Liver (tissue), 9 donors: ENCODE data around the gene ATP6V1A. TPM values are rescaled to one million over a fixed set of nuclear protein-coding genes. Genes with fewer than 3 reads are reported as not detected.

Experiments used
- DNase-seq: peaks from one replicate; pipeline ENCODE4 v3.0.0-alpha.2; 2017; ENCODE audit warnings: low spot score
- H3K27ac ChIP-seq, 2 donors: one replicate each; pipeline ENCODE4 v1.7.0; 2013; ENCODE audit warnings: inconsistent platforms in 2 of 2, low read length in 2 of 2, control low read depth in 1 of 2, low read depth in 1 of 2, mild to moderate bottlenecking in 1 of 2
- H3K27me3 ChIP-seq, 4 donors: one replicate each; pipeline versions ENCODE4 v1.6.1 to v1.7.0; 2013; ENCODE audit warnings: low read length in 3 of 4, inconsistent platforms in 1 of 4, mild to moderate bottlenecking in 1 of 4, moderate library complexity in 1 of 4; ENCODE audit not compliant: control insufficient read depth in 4 of 4, insufficient read depth in 4 of 4
- H3K36me3 ChIP-seq, 4 donors: one replicate each; pipeline versions ENCODE4 v1.6.1 to v1.7.0; 2013; ENCODE audit warnings: low read length in 3 of 4, mild to moderate bottlenecking in 3 of 4, low read depth in 1 of 4, moderate library complexity in 1 of 4; ENCODE audit not compliant: control insufficient read depth in 4 of 4, insufficient read depth in 3 of 4
- H3K4me1 ChIP-seq, 4 donors: one replicate each; pipeline versions ENCODE4 v1.6.1 to v1.7.0; 2013; ENCODE audit warnings: low read length in 3 of 4, mild to moderate bottlenecking in 3 of 4, moderate library complexity in 1 of 4; ENCODE audit not compliant: control insufficient read depth in 4 of 4, insufficient read depth in 4 of 4
- H3K4me3 ChIP-seq, 3 donors: one replicate each; pipeline versions ENCODE4 v1.6.1 to v1.7.0; 2013; ENCODE audit warnings: low read length in 3 of 3, control low read depth in 1 of 3, low read depth in 1 of 3, mild to moderate bottlenecking in 1 of 3
- H3K9ac ChIP-seq, 2 donors: one replicate each; pipeline ENCODE4 v1.7.0; 2013; ENCODE audit warnings: low read length in 2 of 2, mild to moderate bottlenecking in 2 of 2, moderate library complexity in 2 of 2, control low read depth in 1 of 2, low read depth in 1 of 2
- H3K9me3 ChIP-seq, 4 donors: one replicate each; pipeline versions ENCODE4 v1.6.1 to v1.7.0; 2013; ENCODE audit warnings: low read length in 3 of 4; ENCODE audit not compliant: control insufficient read depth in 4 of 4
- EGR1 ChIP-seq, 2 donors: IDR thresholded peaks; 2 replicates each; pipeline ENCODE4 v1.6.1; 2016 to 2018; ENCODE audit warnings: antibody characterized with exemption in 2 of 2, low read depth in 2 of 2
- FOXA1 ChIP-seq: IDR thresholded peaks from 2 replicates; pipeline ENCODE4 v1.6.1; 2016; ENCODE audit warnings: antibody characterized with exemption
- FOXA2 ChIP-seq: IDR thresholded peaks from 2 replicates; pipeline ENCODE4 v1.6.1; 2016; ENCODE audit warnings: antibody characterized with exemption
- GABPA ChIP-seq, 2 donors: IDR thresholded peaks in 1 of 2; conservative IDR thresholded peaks in 1 of 2; 2 replicates each; pipeline ENCODE4 v1.6.1; 2016; ENCODE audit warnings: antibody characterized with exemption in 2 of 2, mild to moderate bottlenecking in 1 of 2, moderate library complexity in 1 of 2
- HNF4A ChIP-seq, 2 donors: conservative IDR thresholded peaks; 2 replicates each; pipeline ENCODE4 v1.6.1; 2016; ENCODE audit warnings: antibody characterized with exemption in 2 of 2, mild to moderate bottlenecking in 2 of 2
- HNF4G ChIP-seq: IDR thresholded peaks from 2 replicates; pipeline ENCODE4 v1.6.1; 2016; ENCODE audit warnings: antibody characterized with exemption
- JUND ChIP-seq, 2 donors: IDR thresholded peaks; 2 replicates each; pipeline ENCODE4 v1.6.1; 2016; ENCODE audit warnings: antibody characterized with exemption in 2 of 2
- NR2F2 ChIP-seq: IDR thresholded peaks from 2 replicates; pipeline ENCODE4 v1.6.1; 2016; ENCODE audit warnings: antibody characterized with exemption
- RAD21 ChIP-seq, 2 donors: IDR thresholded peaks; 2 replicates each; pipeline ENCODE4 v1.6.1; 2016; ENCODE audit warnings: antibody characterized with exemption in 2 of 2, mild to moderate bottlenecking in 2 of 2
- RXRA ChIP-seq, 2 donors: IDR thresholded peaks; 2 replicates each; pipeline ENCODE4 v1.6.1; 2017 to 2018; ENCODE audit warnings: antibody characterized with exemption in 2 of 2, mild to moderate bottlenecking in 1 of 2
- SP1 ChIP-seq: IDR thresholded peaks from 2 replicates; pipeline ENCODE4 v1.6.1; 2018; ENCODE audit warnings: antibody characterized with exemption, mild to moderate bottlenecking
- TAF1 ChIP-seq: conservative IDR thresholded peaks from 2 replicates; pipeline ENCODE4 v1.6.1; 2016; ENCODE audit warnings: antibody characterized with exemption, mild to moderate bottlenecking
- YY1 ChIP-seq: IDR thresholded peaks from 2 replicates; pipeline ENCODE4 v1.6.1; 2016; ENCODE audit warnings: antibody characterized with exemption, mild to moderate bottlenecking
- WGBS: extraction: QIAGEN DNeasy Blood & Tissue Kit; methylation state at CpG from one replicate; pipeline ENCODE4 v1.1.7; 2013; 5-methylcytosine and 5-hydroxymethylcytosine counted together
- polyA plus RNA-seq, 2 donors: library from polyadenylated mRNA; stranded (reverse) in 1 of 2; unstranded in 1 of 2; fragments of 200-250 nt in 1 of 2; fragments of >200 nt in 1 of 2; fragmentation: Nextera tagmentation in 1 of 2; extraction: Ambion mirVana in 1 of 2; gene quantifications; one replicate each; pipeline versions ENCODE4 v1.2.1 to v1.2.3, GENCODE V29; 2013 to 2015
- total RNA-seq, 2 donors: library from RNA; depleted of rRNA; stranded (reverse); fragments of >200 nt; gene quantifications; one replicate each; pipeline ENCODE4 v1.2.3, GENCODE V29; 2014
- TF ChIP-seq, protein P1 (sequence below): fragments of 150-350 bp; IDR thresholded peaks from 2 replicates; pipeline ENCODE4 v1.5.1; 2017; ENCODE audit warnings: improper control_type of control experiment, low read depth, low read length; ENCODE audit not compliant: missing input control
- TF ChIP-seq, protein P2 (sequence below): IDR thresholded peaks from 2 replicates; pipeline ENCODE4 v1.6.1; 2016; ENCODE audit warnings: antibody characterized with exemption
- TF ChIP-seq, protein P3 (sequence below): IDR thresholded peaks from 2 replicates; pipeline ENCODE4 v1.6.1; 2016; ENCODE audit warnings: antibody characterized with exemption
- TF ChIP-seq, protein P4 (sequence below): IDR thresholded peaks from 2 replicates; pipeline ENCODE4 v1.6.1; 2016; ENCODE audit warnings: antibody characterized with exemption, mild to moderate bottlenecking
- TF ChIP-seq, protein P5 (sequence below): IDR thresholded peaks from 2 replicates; pipeline ENCODE4 v1.6.1; 2016; ENCODE audit warnings: antibody characterized with exemption
- donor health status: healthy.
- donor health status: healthy.
- donor health status: healthy.
- donor health status: healthy.
- donor health status: healthy.

Gene ATP6V1A
- total and polyA plus RNA-seq, 4 donors: 15.2 to 53.2 (median 42.7) TPM

DNA sequence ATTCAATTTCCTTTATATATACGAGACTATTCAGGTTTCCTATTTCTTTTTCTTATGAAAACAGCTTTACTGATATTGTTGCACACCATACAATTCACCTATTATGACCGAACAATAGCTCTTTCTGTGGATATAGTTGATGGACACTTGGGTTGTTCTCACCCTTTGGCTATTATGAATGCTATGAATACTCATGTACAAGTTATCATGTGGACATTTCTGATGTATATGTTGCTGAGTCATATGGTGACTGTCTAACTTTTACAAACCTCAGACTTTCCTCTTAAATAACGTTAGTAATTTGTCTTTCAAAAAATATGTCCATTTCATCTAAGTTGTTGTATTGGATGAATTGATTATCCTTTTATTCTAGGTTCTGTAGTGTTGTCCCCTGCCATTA lies 34.7 kb upstream of the ATP6V1A start (continued):
- TF ChIP-seq, protein P1, sequence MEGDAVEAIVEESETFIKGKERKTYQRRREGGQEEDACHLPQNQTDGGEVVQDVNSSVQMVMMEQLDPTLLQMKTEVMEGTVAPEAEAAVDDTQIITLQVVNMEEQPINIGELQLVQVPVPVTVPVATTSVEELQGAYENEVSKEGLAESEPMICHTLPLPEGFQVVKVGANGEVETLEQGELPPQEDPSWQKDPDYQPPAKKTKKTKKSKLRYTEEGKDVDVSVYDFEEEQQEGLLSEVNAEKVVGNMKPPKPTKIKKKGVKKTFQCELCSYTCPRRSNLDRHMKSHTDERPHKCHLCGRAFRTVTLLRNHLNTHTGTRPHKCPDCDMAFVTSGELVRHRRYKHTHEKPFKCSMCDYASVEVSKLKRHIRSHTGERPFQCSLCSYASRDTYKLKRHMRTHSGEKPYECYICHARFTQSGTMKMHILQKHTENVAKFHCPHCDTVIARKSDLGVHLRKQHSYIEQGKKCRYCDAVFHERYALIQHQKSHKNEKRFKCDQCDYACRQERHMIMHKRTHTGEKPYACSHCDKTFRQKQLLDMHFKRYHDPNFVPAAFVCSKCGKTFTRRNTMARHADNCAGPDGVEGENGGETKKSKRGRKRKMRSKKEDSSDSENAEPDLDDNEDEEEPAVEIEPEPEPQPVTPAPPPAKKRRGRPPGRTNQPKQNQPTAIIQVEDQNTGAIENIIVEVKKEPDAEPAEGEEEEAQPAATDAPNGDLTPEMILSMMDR: no peak
- TF ChIP-seq JUND (IDR thresholded peaks at IDR 0.05) (no peak), GABPA (IDR thresholded peaks at IDR 0.05 in 1 of 2, conservative IDR thresholded peaks at IDR 0.05 in 1 of 2) (no peak)

DNA sequence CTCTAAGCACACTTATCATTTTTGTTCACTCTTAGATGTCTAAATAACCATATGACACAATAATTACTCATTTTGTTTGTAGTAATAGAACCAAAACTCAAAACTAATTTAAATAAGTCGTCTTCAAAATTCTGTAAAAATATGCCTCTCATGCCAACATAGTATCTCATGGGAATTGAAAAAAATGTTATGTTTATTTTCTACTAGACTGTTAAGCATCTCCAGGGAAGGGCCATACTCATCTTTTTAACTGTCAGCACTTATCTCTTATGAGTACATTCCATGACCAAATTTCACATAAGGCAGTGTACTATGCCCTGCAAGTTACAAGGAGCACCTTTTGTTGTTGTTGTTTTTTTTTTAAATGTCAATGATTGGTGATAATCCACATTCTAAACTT lies 32.1 kb upstream of the ATP6V1A start:
- H3K36me3 ChIP-seq: peaks cover 0 to 2% (median under 1%) of the 10 kb centered on the region in 4 donors
- no peak overlapping the region for H3K4me3 ChIP-seq
- no peak overlapping the region for H3K27ac ChIP-seq
- peaks cover 0 to 1% (median 0%) of the 10 kb centered on the region in 4 donors for H3K4me1 ChIP-seq
- H3K27me3 ChIP-seq: no peaks in the 10 kb centered on the region
- H3K9me3 ChIP-seq: no peaks in the 10 kb centered on the region
- WGBS: 72% methylated on average over 1 of the region's 1 CpG
- no peak for DNase-seq
- TF ChIP-seq HNF4A (conservative IDR thresholded peaks at IDR 0.05) (no peak), JUND (IDR thresholded peaks at IDR 0.05) (no peak), YY1 (no peak), FOXA2 (no peak), GABPA (IDR thresholded peaks at IDR 0.05 in 1 of 2, conservative IDR thresholded peaks at IDR 0.05 in 1 of 2) (no peak), FOXA1 (no peak), HNF4G (no peak), RAD21 (IDR thresholded peaks at IDR 0.05) (no peak), SP1 (no peak), TAF1 (no peak), EGR1 (IDR thresholded peaks at IDR 0.05; ENCODE audit: low read depth in 2 of 2) (no peak), NR2F2 (no peak), RXRA (IDR thresholded peaks at IDR 0.05) (no peak)
- TF ChIP-seq, protein P1: no peak
- TF ChIP-seq, protein P2, sequence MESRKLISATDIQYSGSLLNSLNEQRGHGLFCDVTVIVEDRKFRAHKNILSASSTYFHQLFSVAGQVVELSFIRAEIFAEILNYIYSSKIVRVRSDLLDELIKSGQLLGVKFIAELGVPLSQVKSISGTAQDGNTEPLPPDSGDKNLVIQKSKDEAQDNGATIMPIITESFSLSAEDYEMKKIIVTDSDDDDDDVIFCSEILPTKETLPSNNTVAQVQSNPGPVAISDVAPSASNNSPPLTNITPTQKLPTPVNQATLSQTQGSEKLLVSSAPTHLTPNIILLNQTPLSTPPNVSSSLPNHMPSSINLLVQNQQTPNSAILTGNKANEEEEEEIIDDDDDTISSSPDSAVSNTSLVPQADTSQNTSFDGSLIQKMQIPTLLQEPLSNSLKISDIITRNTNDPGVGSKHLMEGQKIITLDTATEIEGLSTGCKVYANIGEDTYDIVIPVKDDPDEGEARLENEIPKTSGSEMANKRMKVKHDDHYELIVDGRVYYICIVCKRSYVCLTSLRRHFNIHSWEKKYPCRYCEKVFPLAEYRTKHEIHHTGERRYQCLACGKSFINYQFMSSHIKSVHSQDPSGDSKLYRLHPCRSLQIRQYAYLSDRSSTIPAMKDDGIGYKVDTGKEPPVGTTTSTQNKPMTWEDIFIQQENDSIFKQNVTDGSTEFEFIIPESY: no peak
- TF ChIP-seq, protein P3, sequence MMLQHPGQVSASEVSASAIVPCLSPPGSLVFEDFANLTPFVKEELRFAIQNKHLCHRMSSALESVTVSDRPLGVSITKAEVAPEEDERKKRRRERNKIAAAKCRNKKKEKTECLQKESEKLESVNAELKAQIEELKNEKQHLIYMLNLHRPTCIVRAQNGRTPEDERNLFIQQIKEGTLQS: no peak
- TF ChIP-seq, protein P4, sequence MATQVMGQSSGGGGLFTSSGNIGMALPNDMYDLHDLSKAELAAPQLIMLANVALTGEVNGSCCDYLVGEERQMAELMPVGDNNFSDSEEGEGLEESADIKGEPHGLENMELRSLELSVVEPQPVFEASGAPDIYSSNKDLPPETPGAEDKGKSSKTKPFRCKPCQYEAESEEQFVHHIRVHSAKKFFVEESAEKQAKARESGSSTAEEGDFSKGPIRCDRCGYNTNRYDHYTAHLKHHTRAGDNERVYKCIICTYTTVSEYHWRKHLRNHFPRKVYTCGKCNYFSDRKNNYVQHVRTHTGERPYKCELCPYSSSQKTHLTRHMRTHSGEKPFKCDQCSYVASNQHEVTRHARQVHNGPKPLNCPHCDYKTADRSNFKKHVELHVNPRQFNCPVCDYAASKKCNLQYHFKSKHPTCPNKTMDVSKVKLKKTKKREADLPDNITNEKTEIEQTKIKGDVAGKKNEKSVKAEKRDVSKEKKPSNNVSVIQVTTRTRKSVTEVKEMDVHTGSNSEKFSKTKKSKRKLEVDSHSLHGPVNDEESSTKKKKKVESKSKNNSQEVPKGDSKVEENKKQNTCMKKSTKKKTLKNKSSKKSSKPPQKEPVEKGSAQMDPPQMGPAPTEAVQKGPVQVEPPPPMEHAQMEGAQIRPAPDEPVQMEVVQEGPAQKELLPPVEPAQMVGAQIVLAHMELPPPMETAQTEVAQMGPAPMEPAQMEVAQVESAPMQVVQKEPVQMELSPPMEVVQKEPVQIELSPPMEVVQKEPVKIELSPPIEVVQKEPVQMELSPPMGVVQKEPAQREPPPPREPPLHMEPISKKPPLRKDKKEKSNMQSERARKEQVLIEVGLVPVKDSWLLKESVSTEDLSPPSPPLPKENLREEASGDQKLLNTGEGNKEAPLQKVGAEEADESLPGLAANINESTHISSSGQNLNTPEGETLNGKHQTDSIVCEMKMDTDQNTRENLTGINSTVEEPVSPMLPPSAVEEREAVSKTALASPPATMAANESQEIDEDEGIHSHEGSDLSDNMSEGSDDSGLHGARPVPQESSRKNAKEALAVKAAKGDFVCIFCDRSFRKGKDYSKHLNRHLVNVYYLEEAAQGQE: no peak
- TF ChIP-seq, protein P5, sequence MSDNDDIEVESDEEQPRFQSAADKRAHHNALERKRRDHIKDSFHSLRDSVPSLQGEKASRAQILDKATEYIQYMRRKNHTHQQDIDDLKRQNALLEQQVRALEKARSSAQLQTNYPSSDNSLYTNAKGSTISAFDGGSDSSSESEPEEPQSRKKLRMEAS: no peak
- no peak overlapping the region for H3K9ac ChIP-seq
